Mucosa of descending colon (tissue), 3 donors: ENCODE results near the gene ABLIM2. TPM values are rescaled to one million over a fixed set of nuclear protein-coding genes. Genes with fewer than 3 reads are reported as not detected.

Experiments used
- ATAC-seq: fragments of 200-7000 bp; cut with Tn5 transposase; one replicate; pipeline ENCODE4 v1.9.1; 2020; ENCODE audit warnings: mild to moderate bottlenecking, moderate library complexity
- DNase-seq, 3 donors: peaks; one replicate each; pipeline ENCODE4 v3.0.0-alpha.2; 2020
- H3K36me3 ChIP-seq: fragments of 200-600 bp; one replicate; pipeline ENCODE4 v1.8.0; 2021; ENCODE audit warnings: low read depth, mild to moderate bottlenecking
- H3K4me1 ChIP-seq: fragments of 200-600 bp; one replicate; pipeline ENCODE4 v1.8.0; 2021; ENCODE audit warnings: low read depth, mild to moderate bottlenecking
- H3K4me3 ChIP-seq: fragments of 200-600 bp; one replicate; pipeline ENCODE4 v1.8.0; 2021; ENCODE audit warnings: mild to moderate bottlenecking
- H3K9me3 ChIP-seq: fragments of 200-600 bp; one replicate; pipeline ENCODE4 v1.8.0; 2021; ENCODE audit warnings: mild to moderate bottlenecking
- intact Hi-C, 2 donors: fragments of 100-400 bp; cut with DNase I in 1 of 2; cut with micrococcal nuclease in 1 of 2; formaldehyde crosslinking; loops; one replicate each; pipeline versions ENCODE4 v1.11.0 to v1.11.1; 2022; cut with DNase I, micrococcal nuclease
- total RNA-seq, 3 donors: library from RNA; stranded (reverse); fragmentation: NEBNext Ultra II Directional in 2 of 3; extraction: Animal tissue kit (Norgen Biotek cat#: 25700) in 2 of 3; gene quantifications; one replicate each; pipeline versions ENCODE4 v1.2.1 to v1.2.4, GENCODE V29; 2021 to 2023
- TF ChIP-seq, protein P1 (sequence below): fragments of 200-600 bp; IDR thresholded peaks from one replicate; pipeline ENCODE4 v1.8.0; 2022; ENCODE audit warnings: antibody characterized with exemption, mild to moderate bottlenecking
- donor health status: DM: no; HTN: no; CAD: no; lungs with moderate emphysema.
- donor health status: DM: no; HTN: no; CAD: no.
- donor health status: DM: no; HTN: yes; CAD: no.

Gene ABLIM2
- total RNA-seq, 3 donors from 2014 or later = 15.0 to 15.8 (median 15.5) TPM

DNA sequence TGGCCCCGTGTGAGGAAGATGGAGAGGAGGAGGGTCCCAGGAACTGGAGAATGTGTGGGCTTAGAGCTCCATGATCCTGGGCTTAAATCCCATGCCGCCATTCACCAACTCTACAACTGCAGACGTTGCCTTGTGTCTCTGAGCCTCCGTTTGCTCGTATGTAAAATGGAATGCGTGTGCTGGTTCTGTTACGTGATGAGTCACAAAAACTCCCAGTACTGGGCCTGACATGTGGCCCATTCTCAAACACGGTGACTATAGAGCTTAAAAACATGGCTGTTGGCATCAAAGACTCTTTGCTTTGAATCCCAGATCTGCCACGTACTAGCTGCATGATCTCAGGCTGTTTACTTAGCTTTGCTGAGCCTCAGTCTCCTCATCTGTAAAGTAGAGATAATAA, 206.0 kb downstream of the ABLIM2 start:
- TF ChIP-seq, protein P1, sequence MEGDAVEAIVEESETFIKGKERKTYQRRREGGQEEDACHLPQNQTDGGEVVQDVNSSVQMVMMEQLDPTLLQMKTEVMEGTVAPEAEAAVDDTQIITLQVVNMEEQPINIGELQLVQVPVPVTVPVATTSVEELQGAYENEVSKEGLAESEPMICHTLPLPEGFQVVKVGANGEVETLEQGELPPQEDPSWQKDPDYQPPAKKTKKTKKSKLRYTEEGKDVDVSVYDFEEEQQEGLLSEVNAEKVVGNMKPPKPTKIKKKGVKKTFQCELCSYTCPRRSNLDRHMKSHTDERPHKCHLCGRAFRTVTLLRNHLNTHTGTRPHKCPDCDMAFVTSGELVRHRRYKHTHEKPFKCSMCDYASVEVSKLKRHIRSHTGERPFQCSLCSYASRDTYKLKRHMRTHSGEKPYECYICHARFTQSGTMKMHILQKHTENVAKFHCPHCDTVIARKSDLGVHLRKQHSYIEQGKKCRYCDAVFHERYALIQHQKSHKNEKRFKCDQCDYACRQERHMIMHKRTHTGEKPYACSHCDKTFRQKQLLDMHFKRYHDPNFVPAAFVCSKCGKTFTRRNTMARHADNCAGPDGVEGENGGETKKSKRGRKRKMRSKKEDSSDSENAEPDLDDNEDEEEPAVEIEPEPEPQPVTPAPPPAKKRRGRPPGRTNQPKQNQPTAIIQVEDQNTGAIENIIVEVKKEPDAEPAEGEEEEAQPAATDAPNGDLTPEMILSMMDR = no peak
- H3K36me3 ChIP-seq = no peaks in the 10 kb centered on the region
- DNase-seq = no peak

DNA sequence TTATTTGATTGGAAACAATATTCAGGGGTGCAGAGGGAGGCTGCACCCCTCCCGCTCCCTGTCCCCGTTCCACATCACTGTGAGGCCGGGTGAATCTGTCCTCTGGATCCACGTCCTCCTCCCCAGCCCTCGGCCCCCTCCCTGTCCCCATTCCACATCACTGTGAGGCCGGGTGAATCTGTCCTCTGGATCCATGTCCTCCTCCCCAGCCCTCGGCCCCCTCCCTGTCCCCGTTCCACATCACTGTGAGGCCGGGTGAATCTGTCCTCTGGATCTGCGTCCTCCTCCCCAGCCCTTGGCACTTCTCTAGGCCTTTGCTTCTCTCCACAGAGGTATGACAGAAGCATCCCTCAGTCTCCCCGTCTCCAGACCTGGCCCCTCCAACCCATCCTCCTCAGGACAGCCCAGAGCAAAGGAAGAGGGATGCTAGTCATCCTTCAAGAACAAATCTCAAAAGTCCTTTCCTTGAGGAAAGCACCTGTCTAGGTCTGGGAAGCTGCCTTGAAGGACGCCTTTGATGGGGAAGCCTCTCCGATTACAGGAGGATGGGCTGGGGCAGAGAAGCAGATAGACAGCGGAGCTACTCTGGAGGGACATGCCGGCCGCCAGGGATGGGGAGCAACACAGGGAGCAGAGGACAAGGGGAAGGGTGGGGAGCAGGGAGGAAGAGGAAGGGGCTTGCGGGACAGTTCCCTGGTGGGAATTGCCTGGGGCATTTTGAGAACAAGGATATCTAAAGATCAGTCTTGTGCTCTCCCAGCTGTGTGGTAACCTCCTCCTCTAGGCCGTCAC, 208.1 kb downstream of the ABLIM2 start:
- ATAC-seq (no peak), DNase-seq (no peak)
- Histone ChIP-seq H3K9me3 (peaks cover 2% of the 10 kb centered on the region), H3K4me1 (no peaks in the 10 kb centered on the region), H3K36me3 (no peaks in the 10 kb centered on the region), H3K4me3 (no peak overlapping the region)
- TF ChIP-seq, protein P1 = no peak
- intact Hi-C loops = no loop called here

More for the DNA sequence above, 206.0 kb downstream of the ABLIM2 start:
- no peak for ATAC-seq
- Histone ChIP-seq H3K9me3 (peaks cover 2% of the 10 kb centered on the region), H3K4me3 (no peak overlapping the region), H3K4me1 (peaks cover 7% of the 10 kb centered on the region)
- intact Hi-C loops = no loop called here

DNA sequence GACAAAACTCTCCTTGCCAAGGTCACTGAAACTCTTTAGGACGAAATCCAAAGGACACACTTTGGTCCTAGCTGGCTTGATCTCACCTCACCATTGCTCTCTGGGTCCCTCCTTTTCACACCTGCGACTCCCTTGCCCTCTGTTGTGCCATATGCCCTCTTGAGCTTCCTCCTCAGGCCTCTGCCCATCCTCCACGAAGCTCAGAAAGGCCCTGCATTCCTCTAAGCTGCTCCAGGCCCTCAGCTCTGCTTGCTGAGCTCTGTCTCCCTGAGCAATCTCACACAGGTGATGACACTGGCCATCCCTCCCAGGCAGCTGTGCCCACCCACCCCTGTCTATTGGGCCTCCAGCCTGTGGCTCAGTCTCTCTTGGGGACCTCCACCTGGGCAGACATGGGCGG, 208.9 kb downstream of the ABLIM2 start:
- intact Hi-C loops = no loop called here
- Histone ChIP-seq H3K9me3 (peaks cover 2% of the 10 kb centered on the region), H3K4me3 (no peak overlapping the region), H3K36me3 (no peaks in the 10 kb centered on the region), H3K4me1 (no peaks in the 10 kb centered on the region)
- ATAC-seq (peak; percentile 14), DNase-seq (no peak)
- TF ChIP-seq, protein P1 = no peak

DNA sequence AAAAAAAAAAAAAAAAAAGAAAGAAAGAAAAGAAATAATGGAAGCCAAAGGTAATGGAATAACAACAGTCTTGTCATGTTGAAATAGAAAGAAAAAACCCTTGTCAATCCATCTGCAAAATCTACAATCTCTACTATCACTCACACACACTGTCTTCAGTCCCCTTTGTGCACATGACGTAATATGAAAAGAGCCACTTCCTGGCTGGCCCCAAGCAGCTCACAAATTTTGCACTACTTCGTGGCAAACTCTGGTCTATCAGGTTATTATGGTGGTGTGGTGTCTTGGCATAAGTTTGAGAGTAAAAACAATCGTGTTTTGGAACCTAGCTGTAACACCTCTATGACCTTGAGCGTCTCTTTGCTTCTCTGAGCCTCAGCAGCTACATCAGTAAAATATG, 210.7 kb downstream of the ABLIM2 start:
- Histone ChIP-seq H3K36me3 (no peaks in the 10 kb centered on the region), H3K4me1 (no peaks in the 10 kb centered on the region), H3K9me3 (no peaks in the 10 kb centered on the region), H3K4me3 (no peak overlapping the region)
- intact Hi-C loops = no loop called here
- no peak for DNase-seq
- TF ChIP-seq, protein P1 = no peak
- no peak for ATAC-seq

DNA sequence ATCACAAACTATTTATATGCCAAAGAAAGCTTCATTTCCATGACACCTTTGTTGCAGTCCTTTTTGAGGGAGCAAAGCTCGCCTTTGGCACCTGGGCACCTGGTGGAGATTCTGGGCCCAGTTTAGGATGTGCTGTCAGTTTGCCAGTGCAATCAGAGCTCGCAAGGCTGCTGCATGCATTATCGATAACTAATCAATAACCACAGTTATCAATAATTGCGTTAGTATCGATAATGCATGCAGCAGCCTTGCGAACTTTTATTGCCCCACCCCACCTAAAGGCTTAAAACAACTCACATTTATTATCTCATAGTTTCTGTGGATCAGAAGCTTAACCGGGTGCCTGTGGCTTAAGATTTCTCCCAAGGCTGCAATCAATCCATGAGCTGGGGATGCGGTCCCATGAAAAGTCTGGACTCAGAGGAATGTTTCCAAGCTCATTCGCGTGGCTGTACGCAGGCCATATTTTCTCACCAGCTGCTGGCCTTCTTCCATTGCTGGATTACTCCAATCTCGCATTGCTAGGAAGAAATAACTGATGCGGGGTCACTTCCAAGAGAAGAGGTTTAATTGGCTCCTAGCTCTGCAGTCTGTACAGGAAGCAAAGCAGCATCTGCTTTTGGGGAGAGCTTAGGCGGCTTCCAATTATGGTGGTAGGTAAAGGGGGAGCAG, 212.8 kb downstream of the ABLIM2 start:
- DNase-seq = no peak
- no peak overlapping the region for H3K4me3 ChIP-seq
- intact Hi-C loops = no loop called here
- no peaks in the 10 kb centered on the region for H3K36me3 ChIP-seq
- no peaks in the 10 kb centered on the region for H3K9me3 ChIP-seq
- H3K4me1 ChIP-seq = no peaks in the 10 kb centered on the region
- no peak for ATAC-seq
- TF ChIP-seq, protein P1 = no peak
